Lower leg skin (tissue), 4 donors: ENCODE data around the gene TMEM41A. TPM values are rescaled to one million over a fixed set of nuclear protein-coding genes. Genes with fewer than 3 reads are reported as not detected.
"Not testable (repeated sequence)": the region's sequence is repeated elsewhere in the genome, so short reads cannot be mapped to it uniquely, and the experiment has no call there.

Experiments used
- DNase-seq, 2 donors: peaks; one replicate each; pipeline ENCODE4 v3.0.0-alpha.2; 2019; ENCODE audit warnings: low spot score in 2 of 2
- H3K4me3 ChIP-seq: fragments of 200-600 bp; sonication (generic); 2 replicates; pipeline ENCODE4 v1.5.1; 2017; ENCODE audit warnings: mild to moderate bottlenecking, low read depth; ENCODE audit not compliant: poor library complexity, severe bottlenecking
- CTCF ChIP-seq, 3 donors: fragments of 450-650 bp; IDR thresholded peaks; one replicate each; pipeline ENCODE4 v1.5.1; 2016; ENCODE audit warnings: antibody characterized with exemption in 3 of 3, mild to moderate bottlenecking in 3 of 3, moderate library complexity in 2 of 3
- POLR2A ChIP-seq, 2 donors: fragments of 450-650 bp; IDR thresholded peaks; one replicate each; pipeline ENCODE4 v1.6.1; 2016 to 2017; ENCODE audit warnings: antibody characterized with exemption in 2 of 2, mild to moderate bottlenecking in 1 of 2, moderate library complexity in 1 of 2
- WGBS, 2 donors: methylation state at CpG; one replicate each; pipeline ENCODE4 v1.1.5; 2018; 5-methylcytosine and 5-hydroxymethylcytosine counted together
- intact Hi-C: fragments of 100-400 bp; cut with DNase I; formaldehyde crosslinking; loops from one replicate; pipeline ENCODE4 v1.15.0; 2023; ENCODE audit warnings: low total_unique reads
- total RNA-seq, 4 donors: library from RNA; depleted of rRNA; stranded (reverse); fragments of >200 nt; gene quantifications; one replicate each; pipeline ENCODE4 v1.1.0, GENCODE V29; 2016

Gene TMEM41A
- total RNA-seq, 4 donors from 2014 or later: 22.2 to 33.6 (median 28.4) TPM

- H3K4me3 ChIP-seq: no peak overlapping the region
- TF ChIP-seq POLR2A (IDR thresholded peaks at IDR 0.05): no peak
- peak in 1 of 2 donors; percentile 43 for DNase-seq
- 73 to 83% methylated on average over 3 of the region's 3 CpGs for WGBS, 2 donors
- intact Hi-C loops: no loop called here
Observed at GRCh38 chr3:185470323-185470722, 28.5 kb downstream of the TMEM41A start.

GRCh38 chr3:185469542-185469941 is 29.3 kb downstream of the TMEM41A start:
- peak in 1 of 2 donors; percentile 5 for DNase-seq
- intact Hi-C loops: no loop called here
- TF ChIP-seq CTCF (IDR thresholded peaks at IDR 0.05) (no peak), POLR2A (IDR thresholded peaks at IDR 0.05) (no peak)
- 59 to 68% methylated on average over 3 of the region's 3 CpGs for WGBS, 2 donors
- no peak overlapping the region for H3K4me3 ChIP-seq

GRCh38 chr3:185466123-185466522 is 32.7 kb downstream of the TMEM41A start:
- DNase-seq, intact Hi-C loops, H3K4me3 ChIP-seq: not testable (repeated sequence)
- 91 to 95% methylated on average over 5 of the region's 5 CpGs for WGBS, 2 donors

GRCh38 chr3:185465471-185465870 is 33.4 kb downstream of the TMEM41A start:
- DNase-seq: no peak
- intact Hi-C loops: no loop called here
- TF ChIP-seq CTCF (IDR thresholded peaks at IDR 0.05) (no peak), POLR2A (IDR thresholded peaks at IDR 0.05) (no peak)
- WGBS, 2 donors: 93 to 97% methylated on average over 9 of the region's 9 CpGs
- no peak overlapping the region for H3K4me3 ChIP-seq

GRCh38 chr3:185460719-185461350 is 38.0 kb downstream of the TMEM41A start:
- TF ChIP-seq CTCF (IDR thresholded peaks at IDR 0.05): no peak
- TF ChIP-seq POLR2A (IDR thresholded peaks at IDR 0.05): no peak
- no peak overlapping the region for H3K4me3 ChIP-seq
- DNase-seq: no peak
- intact Hi-C loops: no loop called here
- WGBS, 2 donors: 61 to 63% methylated on average over 6 of the region's 6 CpGs

GRCh38 chr3:185460309-185460708 is 38.5 kb downstream of the TMEM41A start:
- intact Hi-C loops: no loop called here
- H3K4me3 ChIP-seq: no peak overlapping the region
- no peak for DNase-seq
- 56 to 66% methylated on average over 5 of the region's 5 CpGs for WGBS, 2 donors
- TF ChIP-seq CTCF (IDR thresholded peaks at IDR 0.05): no peak
- no peak for TF ChIP-seq POLR2A (IDR thresholded peaks at IDR 0.05)

- intact Hi-C loops: no loop called here
- 81 to 92% methylated on average over 2 of the region's 2 CpGs for WGBS, 2 donors
- DNase-seq: no peak
- no peak overlapping the region for H3K4me3 ChIP-seq
- TF ChIP-seq POLR2A (IDR thresholded peaks at IDR 0.05) (no peak), CTCF (IDR thresholded peaks at IDR 0.05) (no peak)
Observed at GRCh38 chr3:185457376-185457775, 41.5 kb downstream of the TMEM41A start.

- WGBS, 2 donors: 93 to 95% methylated on average over 8 of the region's 8 CpGs
- H3K4me3 ChIP-seq, DNase-seq, intact Hi-C loops: not testable (repeated sequence)
Observed at GRCh38 chr3:185451432-185451831, 47.4 kb downstream of the TMEM41A start.
